K562 (cell line): ENCODE results near the gene DMAC2.

ENCODE experiments used
- CBX2 ChIP-seq: fragments of 200-600 bp; sonication (generic); IDR thresholded peaks from one replicate; pipeline ENCODE4 v1.6.1; 2012; ENCODE audit warnings: mild to moderate bottlenecking, low read length, inconsistent platforms; ENCODE audit not compliant: insufficient read depth, poor library complexity, severe bottlenecking
- EP300 ChIP-seq: IDR thresholded peaks from 2 replicates; pipeline ENCODE4 v1.6.1; 2012; ENCODE audit warnings: low read length, improper control_type of control experiment
- EZH2 ChIP-seq: IDR thresholded peaks from 2 replicates; pipeline ENCODE4 v1.6.1; 2012; ENCODE audit warnings: low read depth, mild to moderate bottlenecking, inconsistent platforms, low read length, borderline replicate concordance
- POLR2A ChIP-seq: fragments of 450-650 bp; conservative IDR thresholded peaks from 2 replicates; pipeline ENCODE4 v1.6.1; 2016
- TEAD2 ChIP-seq: fragments of 450-650 bp; IDR thresholded peaks from 2 replicates; pipeline ENCODE4 v1.6.1; 2016; ENCODE audit warnings: missing genetic modification characterization, control low read depth, missing compliant biosample characterization
- ZNF324 ChIP-seq: fragments of 250-450 bp; sonication (Bioruptor Pico); IDR thresholded peaks from 2 replicates; pipeline ENCODE4 v1.4.0; 2020; ENCODE audit warnings: mild to moderate bottlenecking
- ZNF561 ChIP-seq: fragments of 450-650 bp; formaldehyde crosslinking; conservative IDR thresholded peaks from 2 replicates; pipeline ENCODE4 v1.4.0; 2020; ENCODE audit warnings: mild to moderate bottlenecking, moderate library complexity
- ZNF707 ChIP-seq: fragments of 250-450 bp; sonication (Bioruptor Pico); conservative IDR thresholded peaks from 2 replicates; pipeline ENCODE4 v1.8.0; 2022; ENCODE audit warnings: inconsistent platforms, mild to moderate bottlenecking, moderate library complexity
- TF ChIP-seq, protein P1 (sequence below): sonication (generic); formaldehyde crosslinking; IDR thresholded peaks from 2 replicates; pipeline ENCODE4 v1.8.0; 2023; ENCODE audit warnings: mild to moderate bottlenecking, missing genetic modification reagents
- TF ChIP-seq, protein P2 (sequence below), 3 experiments: IDR thresholded peaks in 2 of 3; conservative IDR thresholded peaks in 1 of 3; 2 replicates each; pipeline ENCODE4 v1.5.1; 2011 to 2012; ENCODE audit warnings: low read length in 3 of 3, mild to moderate bottlenecking in 3 of 3, control low read depth in 2 of 3, improper control_type of control experiment in 1 of 3, inconsistent platforms in 1 of 3, low read depth in 1 of 3, mixed read lengths in 1 of 3, moderate library complexity in 1 of 3; ENCODE audit not compliant: insufficient read depth in 2 of 3
- TF ChIP-seq, protein P3 (sequence below): fragments of 450-650 bp; IDR thresholded peaks from 2 replicates; pipeline ENCODE4 v1.6.1; 2016; ENCODE audit warnings: low read depth
- TF ChIP-seq, protein P4 (sequence below), 2 experiments: fragments of 200-800 bp in 1 of 2; sonication (Bioruptor generic) in 1 of 2; sonication (generic) in 1 of 2; formaldehyde crosslinking in 1 of 2; IDR thresholded peaks in 1 of 2; conservative IDR thresholded peaks in 1 of 2; 2 replicates each; pipeline versions ENCODE4 v1.5.0 to v1.6.1; 2016 to 2020; ENCODE audit warnings: missing compliant biosample characterization in 1 of 2, missing genetic modification characterization in 1 of 2, missing genetic modification reagents in 1 of 2

DNA sequence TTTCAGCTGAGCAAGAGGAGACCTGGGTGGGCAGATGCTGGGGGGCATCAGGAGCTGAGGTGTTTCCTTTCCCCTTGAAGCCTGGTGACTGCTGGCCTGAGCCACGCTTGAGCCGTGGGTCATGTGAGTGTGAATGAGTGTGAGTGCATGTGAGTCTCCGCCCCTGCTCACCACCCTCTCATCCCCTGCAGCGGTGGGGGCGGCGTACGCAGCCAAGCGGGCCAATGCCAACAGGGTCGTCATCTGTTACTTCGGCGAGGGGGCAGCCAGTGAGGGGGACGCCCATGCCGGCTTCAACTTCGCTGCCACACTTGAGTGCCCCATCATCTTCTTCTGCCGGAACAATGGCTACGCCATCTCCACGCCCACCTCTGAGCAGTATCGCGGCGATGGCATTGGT lies 17.7 kb downstream of the DMAC2 start:
- no peak for TF ChIP-seq TEAD2 (tag)
- no peak for TF ChIP-seq EP300
- TF ChIP-seq EZH2 = no peak
- TF ChIP-seq ZNF324 (CRISPR knock-in tag) = no peak
- TF ChIP-seq ZNF561 = no peak
- no peak for TF ChIP-seq ZNF707 (CRISPR knock-in tag)
- TF ChIP-seq, protein P1, sequence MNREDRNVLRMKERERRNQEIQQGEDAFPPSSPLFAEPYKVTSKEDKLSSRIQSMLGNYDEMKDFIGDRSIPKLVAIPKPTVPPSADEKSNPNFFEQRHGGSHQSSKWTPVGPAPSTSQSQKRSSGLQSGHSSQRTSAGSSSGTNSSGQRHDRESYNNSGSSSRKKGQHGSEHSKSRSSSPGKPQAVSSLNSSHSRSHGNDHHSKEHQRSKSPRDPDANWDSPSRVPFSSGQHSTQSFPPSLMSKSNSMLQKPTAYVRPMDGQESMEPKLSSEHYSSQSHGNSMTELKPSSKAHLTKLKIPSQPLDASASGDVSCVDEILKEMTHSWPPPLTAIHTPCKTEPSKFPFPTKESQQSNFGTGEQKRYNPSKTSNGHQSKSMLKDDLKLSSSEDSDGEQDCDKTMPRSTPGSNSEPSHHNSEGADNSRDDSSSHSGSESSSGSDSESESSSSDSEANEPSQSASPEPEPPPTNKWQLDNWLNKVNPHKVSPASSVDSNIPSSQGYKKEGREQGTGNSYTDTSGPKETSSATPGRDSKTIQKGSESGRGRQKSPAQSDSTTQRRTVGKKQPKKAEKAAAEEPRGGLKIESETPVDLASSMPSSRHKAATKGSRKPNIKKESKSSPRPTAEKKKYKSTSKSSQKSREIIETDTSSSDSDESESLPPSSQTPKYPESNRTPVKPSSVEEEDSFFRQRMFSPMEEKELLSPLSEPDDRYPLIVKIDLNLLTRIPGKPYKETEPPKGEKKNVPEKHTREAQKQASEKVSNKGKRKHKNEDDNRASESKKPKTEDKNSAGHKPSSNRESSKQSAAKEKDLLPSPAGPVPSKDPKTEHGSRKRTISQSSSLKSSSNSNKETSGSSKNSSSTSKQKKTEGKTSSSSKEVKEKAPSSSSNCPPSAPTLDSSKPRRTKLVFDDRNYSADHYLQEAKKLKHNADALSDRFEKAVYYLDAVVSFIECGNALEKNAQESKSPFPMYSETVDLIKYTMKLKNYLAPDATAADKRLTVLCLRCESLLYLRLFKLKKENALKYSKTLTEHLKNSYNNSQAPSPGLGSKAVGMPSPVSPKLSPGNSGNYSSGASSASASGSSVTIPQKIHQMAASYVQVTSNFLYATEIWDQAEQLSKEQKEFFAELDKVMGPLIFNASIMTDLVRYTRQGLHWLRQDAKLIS (CRISPR knock-in tag) = no peak
- TF ChIP-seq, protein P2, sequence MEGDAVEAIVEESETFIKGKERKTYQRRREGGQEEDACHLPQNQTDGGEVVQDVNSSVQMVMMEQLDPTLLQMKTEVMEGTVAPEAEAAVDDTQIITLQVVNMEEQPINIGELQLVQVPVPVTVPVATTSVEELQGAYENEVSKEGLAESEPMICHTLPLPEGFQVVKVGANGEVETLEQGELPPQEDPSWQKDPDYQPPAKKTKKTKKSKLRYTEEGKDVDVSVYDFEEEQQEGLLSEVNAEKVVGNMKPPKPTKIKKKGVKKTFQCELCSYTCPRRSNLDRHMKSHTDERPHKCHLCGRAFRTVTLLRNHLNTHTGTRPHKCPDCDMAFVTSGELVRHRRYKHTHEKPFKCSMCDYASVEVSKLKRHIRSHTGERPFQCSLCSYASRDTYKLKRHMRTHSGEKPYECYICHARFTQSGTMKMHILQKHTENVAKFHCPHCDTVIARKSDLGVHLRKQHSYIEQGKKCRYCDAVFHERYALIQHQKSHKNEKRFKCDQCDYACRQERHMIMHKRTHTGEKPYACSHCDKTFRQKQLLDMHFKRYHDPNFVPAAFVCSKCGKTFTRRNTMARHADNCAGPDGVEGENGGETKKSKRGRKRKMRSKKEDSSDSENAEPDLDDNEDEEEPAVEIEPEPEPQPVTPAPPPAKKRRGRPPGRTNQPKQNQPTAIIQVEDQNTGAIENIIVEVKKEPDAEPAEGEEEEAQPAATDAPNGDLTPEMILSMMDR (IDR thresholded peaks at IDR 0.05 in 2 of 3, conservative IDR thresholded peaks at IDR 0.05 in 1 of 3; ENCODE audit: insufficient read depth in 2 of 3, low read depth in 1 of 3, low read length in 3 of 3) = no peak
- TF ChIP-seq CBX2 = no peak
- TF ChIP-seq, protein P3, sequence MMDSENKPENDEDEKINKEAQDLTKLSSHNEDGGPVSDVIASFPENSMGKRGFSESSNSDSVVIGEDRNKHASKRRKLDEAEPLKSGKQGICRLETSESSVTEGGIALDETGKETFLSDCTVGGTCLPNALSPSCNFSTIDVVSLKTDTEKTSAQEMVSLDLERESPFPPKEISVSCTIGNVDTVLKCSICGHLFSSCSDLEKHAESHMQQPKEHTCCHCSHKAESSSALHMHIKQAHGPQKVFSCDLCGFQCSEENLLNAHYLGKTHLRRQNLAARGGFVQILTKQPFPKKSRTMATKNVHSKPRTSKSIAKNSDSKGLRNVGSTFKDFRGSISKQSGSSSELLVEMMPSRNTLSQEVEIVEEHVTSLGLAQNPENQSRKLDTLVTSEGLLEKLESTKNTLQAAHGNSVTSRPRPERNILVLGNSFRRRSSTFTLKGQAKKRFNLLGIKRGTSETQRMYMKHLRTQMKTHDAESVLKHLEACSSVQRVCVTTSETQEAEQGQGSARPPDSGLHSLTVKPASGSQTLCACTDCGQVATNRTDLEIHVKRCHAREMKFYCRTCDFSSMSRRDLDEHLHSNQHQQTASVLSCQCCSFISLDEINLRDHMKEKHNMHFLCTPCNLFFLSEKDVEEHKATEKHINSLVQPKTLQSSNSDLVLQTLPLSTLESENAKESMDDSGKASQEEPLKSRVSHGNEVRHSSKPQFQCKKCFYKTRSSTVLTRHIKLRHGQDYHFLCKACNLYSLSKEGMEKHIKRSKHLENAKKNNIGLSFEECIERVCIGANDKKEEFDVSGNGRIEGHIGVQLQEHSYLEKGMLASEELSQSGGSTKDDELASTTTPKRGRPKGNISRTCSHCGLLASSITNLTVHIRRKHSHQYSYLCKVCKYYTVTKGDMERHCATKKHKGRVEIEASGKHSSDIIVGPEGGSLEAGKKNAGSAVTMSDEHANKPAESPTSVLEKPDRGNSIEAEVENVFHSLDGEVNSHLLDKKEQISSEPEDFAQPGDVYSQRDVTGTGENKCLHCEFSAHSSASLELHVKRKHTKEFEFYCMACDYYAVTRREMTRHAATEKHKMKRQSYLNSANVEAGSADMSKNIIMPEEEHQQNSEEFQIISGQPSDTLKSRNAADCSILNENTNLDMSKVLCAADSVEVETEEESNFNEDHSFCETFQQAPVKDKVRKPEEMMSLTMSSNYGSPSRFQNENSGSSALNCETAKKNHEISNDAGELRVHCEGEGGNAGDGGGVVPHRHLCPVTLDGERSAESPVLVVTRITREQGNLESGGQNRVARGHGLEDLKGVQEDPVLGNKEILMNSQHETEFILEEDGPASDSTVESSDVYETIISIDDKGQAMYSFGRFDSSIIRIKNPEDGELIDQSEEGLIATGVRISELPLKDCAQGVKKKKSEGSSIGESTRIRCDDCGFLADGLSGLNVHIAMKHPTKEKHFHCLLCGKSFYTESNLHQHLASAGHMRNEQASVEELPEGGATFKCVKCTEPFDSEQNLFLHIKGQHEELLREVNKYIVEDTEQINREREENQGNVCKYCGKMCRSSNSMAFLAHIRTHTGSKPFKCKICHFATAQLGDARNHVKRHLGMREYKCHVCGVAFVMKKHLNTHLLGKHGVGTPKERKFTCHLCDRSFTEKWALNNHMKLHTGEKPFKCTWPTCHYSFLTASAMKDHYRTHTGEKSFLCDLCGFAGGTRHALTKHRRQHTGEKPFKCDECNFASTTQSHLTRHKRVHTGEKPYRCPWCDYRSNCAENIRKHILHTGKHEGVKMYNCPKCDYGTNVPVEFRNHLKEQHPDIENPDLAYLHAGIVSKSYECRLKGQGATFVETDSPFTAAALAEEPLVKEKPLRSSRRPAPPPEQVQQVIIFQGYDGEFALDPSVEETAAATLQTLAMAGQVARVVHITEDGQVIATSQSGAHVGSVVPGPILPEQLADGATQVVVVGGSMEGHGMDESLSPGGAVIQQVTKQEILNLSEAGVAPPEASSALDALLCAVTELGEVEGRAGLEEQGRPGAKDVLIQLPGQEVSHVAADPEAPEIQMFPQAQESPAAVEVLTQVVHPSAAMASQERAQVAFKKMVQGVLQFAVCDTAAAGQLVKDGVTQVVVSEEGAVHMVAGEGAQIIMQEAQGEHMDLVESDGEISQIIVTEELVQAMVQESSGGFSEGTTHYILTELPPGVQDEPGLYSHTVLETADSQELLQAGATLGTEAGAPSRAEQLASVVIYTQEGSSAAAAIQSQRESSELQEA = no peak
- no peak for TF ChIP-seq POLR2A
- TF ChIP-seq, protein P4, sequence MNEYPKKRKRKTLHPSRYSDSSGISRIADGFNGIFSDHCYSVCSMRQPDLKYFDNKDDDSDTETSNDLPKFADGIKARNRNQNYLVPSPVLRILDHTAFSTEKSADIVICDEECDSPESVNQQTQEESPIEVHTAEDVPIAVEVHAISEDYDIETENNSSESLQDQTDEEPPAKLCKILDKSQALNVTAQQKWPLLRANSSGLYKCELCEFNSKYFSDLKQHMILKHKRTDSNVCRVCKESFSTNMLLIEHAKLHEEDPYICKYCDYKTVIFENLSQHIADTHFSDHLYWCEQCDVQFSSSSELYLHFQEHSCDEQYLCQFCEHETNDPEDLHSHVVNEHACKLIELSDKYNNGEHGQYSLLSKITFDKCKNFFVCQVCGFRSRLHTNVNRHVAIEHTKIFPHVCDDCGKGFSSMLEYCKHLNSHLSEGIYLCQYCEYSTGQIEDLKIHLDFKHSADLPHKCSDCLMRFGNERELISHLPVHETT (CRISPR knock-in tag; conservative IDR thresholded peaks at IDR 0.05 in 1 of 2, IDR thresholded peaks at IDR 0.05 in 1 of 2) = no peak
